GM12878 (cell line): ENCODE measurements around the gene HMCN1. TPM values are rescaled to one million over a fixed set of nuclear protein-coding genes. Genes with fewer than 3 reads are reported as not detected.

ENCODE experiments used
- ATAC-seq: fragments of 200-7000 bp; cut with Tn5 transposase; 3 replicates; pipeline ENCODE4 v1.9.1; 2020; ENCODE audit warnings: mild to moderate bottlenecking, moderate library complexity
- BruUV-seq: library from RNA; stranded (reverse); fragments of 400-500 nt; replicated peaks from 2 replicates; lab custom pipeline; 2021; lab: Mats Ljungman, UMichigan
- CTCF ChIA-PET: fragments of 300-600 bp; sonication (Branson Sonifier 250); formaldehyde crosslinking; extraction: SDS; loops from one replicate; lab custom pipeline; 2021; ENCODE audit warnings: inconsistent platforms; lab: Yijun Ruan, JAX
- POLR2A ChIA-PET: fragments of 350-600 bp; formaldehyde crosslinking; extraction: SDS; loops from one replicate; lab custom pipeline; 2021; ENCODE audit warnings: inconsistent platforms; lab: Charles Lee
- RAD21 ChIA-PET: fragments of 300-600 bp; sonication (Branson Sonifier 250); formaldehyde crosslinking; loops from one replicate; lab custom pipeline; 2023; ENCODE audit warnings: antibody characterized with exemption; ENCODE audit not compliant: unreplicated experiment; lab: Charles Lee
- SMC1A ChIA-PET: fragments of 300-600 bp; sonication (Branson Sonifier 250); formaldehyde crosslinking; loops from one replicate; lab custom pipeline; 2023; ENCODE audit not compliant: unreplicated experiment, uncharacterized antibody; lab: Charles Lee
- DNase-seq: peaks from one replicate; pipeline ENCODE4 v3.0.0-alpha.2; 2011; ENCODE audit warnings: low read depth, low spot score
- FAIRE-seq: peaks from 3 replicates; lab custom pipeline; 2011; peaks lifted over from hg19 to GRCh38; lab: Jason Lieb, UNC
- H2AFZ ChIP-seq: 2 replicates; pipeline ENCODE4 v1.6.0; 2011; ENCODE audit warnings: low read depth, low read length, control low read depth; ENCODE audit not compliant: control insufficient read depth
- H3K27ac ChIP-seq: 2 replicates; pipeline ENCODE4 v1.5.1; 2011; ENCODE audit warnings: control low read depth; ENCODE audit not compliant: control insufficient read depth, insufficient read depth
- H3K27me3 ChIP-seq, 2 experiments: replicated peaks in 1 of 2; 2 replicates each; pipeline versions ENCODE4 v1.6.0 to v1.6.1; 2011; ENCODE audit warnings: low read length in 1 of 2; ENCODE audit not compliant: control insufficient read depth in 2 of 2, insufficient read depth in 2 of 2
- H3K36me3 ChIP-seq, 2 experiments: 2 replicates each; pipeline ENCODE4 v1.5.1; 2011; ENCODE audit warnings: low read length in 1 of 2; ENCODE audit not compliant: control insufficient read depth in 2 of 2, insufficient read depth in 2 of 2
- H3K4me1 ChIP-seq: 2 replicates; pipeline ENCODE4 v1.6.1; 2011; ENCODE audit warnings: mild to moderate bottlenecking, low read length, moderate library complexity, mixed read lengths; ENCODE audit not compliant: control insufficient read depth, insufficient read depth
- H3K4me2 ChIP-seq: 2 replicates; pipeline ENCODE4 v1.6.0; 2011; ENCODE audit warnings: control low read depth; ENCODE audit not compliant: control insufficient read depth, insufficient read depth
- H3K4me3 ChIP-seq: fragments of 200-600 bp; sonication (generic); 2 replicates; pipeline ENCODE4 v1.5.1; 2016
- H3K79me2 ChIP-seq: 2 replicates; pipeline ENCODE4 v1.6.0; 2011; ENCODE audit warnings: low read length; ENCODE audit not compliant: control insufficient read depth, insufficient read depth
- H3K9ac ChIP-seq: 2 replicates; pipeline ENCODE4 v1.8.0; 2011; ENCODE audit warnings: low read length, control low read depth, mixed read lengths; ENCODE audit not compliant: control insufficient read depth, insufficient read depth
- H3K9me3 ChIP-seq: replicated peaks from 3 replicates; pipeline ENCODE4 v1.5.1; 2011; ENCODE audit warnings: mild to moderate bottlenecking, low read length; ENCODE audit not compliant: control insufficient read depth, insufficient read depth
- H4K20me1 ChIP-seq: 2 replicates; pipeline ENCODE4 v1.6.0; 2011; ENCODE audit not compliant: control insufficient read depth, insufficient read depth
- BRCA1 ChIP-seq: IDR thresholded peaks from 2 replicates; pipeline ENCODE4 v1.6.1; 2011; ENCODE audit warnings: low read depth, low read length, improper control_type of control experiment
- CREM ChIP-seq: IDR thresholded peaks from 2 replicates; pipeline ENCODE4 v1.6.1; 2014; ENCODE audit warnings: antibody characterized with exemption, low read depth
- NBN ChIP-seq: fragments of 450-650 bp; IDR thresholded peaks from 2 replicates; pipeline ENCODE4 v1.6.1; 2016
- PAX8 ChIP-seq: fragments of 450-650 bp; IDR thresholded peaks from 2 replicates; pipeline ENCODE4 v1.6.1; 2017; ENCODE audit warnings: mild to moderate bottlenecking, moderate library complexity
- RFX5 ChIP-seq: IDR thresholded peaks from 2 replicates; pipeline ENCODE4 v1.6.1; 2011; ENCODE audit warnings: low read depth, low read length, improper control_type of control experiment
- SP1 ChIP-seq: IDR thresholded peaks from one replicate; pipeline ENCODE4 v1.6.1; 2011; ENCODE audit warnings: low read depth, low read length
- SPI1 ChIP-seq: IDR thresholded peaks from 2 replicates; pipeline ENCODE4 v1.6.1; 2011; ENCODE audit warnings: low read depth, mild to moderate bottlenecking, low read length, moderate library complexity, borderline replicate concordance; ENCODE audit not compliant: insufficient read depth
- USF1 ChIP-seq: IDR thresholded peaks from 2 replicates; pipeline ENCODE4 v1.6.1; 2011; ENCODE audit warnings: borderline replicate concordance, low read depth, mild to moderate bottlenecking, moderate library complexity, mixed read lengths, low read length; ENCODE audit not compliant: insufficient read depth; ENCODE audit errors: extremely low read length
- ZNF24 ChIP-seq: fragments of 450-650 bp; IDR thresholded peaks from 2 replicates; pipeline ENCODE4 v1.6.1; 2017; ENCODE audit warnings: antibody characterized with exemption, mild to moderate bottlenecking
- ZNF622 ChIP-seq: fragments of 450-650 bp; IDR thresholded peaks from 2 replicates; pipeline ENCODE4 v1.6.1; 2017; ENCODE audit warnings: mild to moderate bottlenecking, inconsistent platforms
- ZSCAN29 ChIP-seq: fragments of 450-650 bp; IDR thresholded peaks from 2 replicates; pipeline ENCODE4 v1.6.1; 2017; ENCODE audit warnings: mild to moderate bottlenecking, moderate library complexity
- in situ Hi-C: fragments of 300-500 bp; cut with MboI; formaldehyde crosslinking; loops from 9 replicates; pipeline ENCODE4 v1.14.3; 2018; ENCODE audit warnings: mixed read lengths
- intact Hi-C: fragments of 100-400 bp; cut with micrococcal nuclease; formaldehyde crosslinking; loops from one replicate; pipeline ENCODE4 v1.14.2; 2022; ENCODE audit not compliant: unreplicated experiment
- polyA plus RNA-seq, 11 experiments: library from polyadenylated mRNA; depleted of rRNA in 4 of 11; unstranded in 6 of 11; stranded (reverse) in 5 of 11; fragments of >200 nt; fragmentation: Nextera tagmentation in 4 of 11; fragmentation: Illumina TruSeq in 1 of 11; extraction: Ambion mirVana in 4 of 11; extraction: Trizol in 1 of 11; gene quantifications; 1 replicate in 1 of 11; 2 replicates in 10 of 11; pipeline versions ENCODE4 v1.2.1 to v1.2.3, GENCODE V29; 2011 to 2016; ENCODE audit warnings: inconsistent platforms in 2 of 11, missing spikeins in 2 of 11, low read depth in 1 of 11
- total RNA-seq, 4 experiments: library from RNA; depleted of rRNA in 3 of 4; stranded (reverse); fragments of >200 nt in 3 of 4; fragmentation: Illumina TruSeq in 1 of 4; extraction: Trizol in 1 of 4; gene quantifications; 2 replicates each; pipeline versions ENCODE4 v1.2.1 to v1.2.3, GENCODE V29; 2013 to 2021
- TF ChIP-seq, protein P1 (sequence below): fragments of 450-650 bp; conservative IDR thresholded peaks from 2 replicates; pipeline ENCODE4 v1.6.1; 2017; ENCODE audit warnings: mild to moderate bottlenecking, moderate library complexity
- TF ChIP-seq, protein P2 (sequence below): fragments of 450-650 bp; IDR thresholded peaks from 2 replicates; pipeline ENCODE4 v1.6.1; 2016; ENCODE audit warnings: mild to moderate bottlenecking, moderate library complexity, borderline replicate concordance

HMCN1 gene
- total and polyA plus RNA-seq, 10 of the 15 experiments (the other 5 are each of a cell fraction or from before 2014, with no cell fraction given), result under 0.01 to 0.07 TPM; not detected in 8

GRCh38 chr1:185896863-185897262, 162.7 kb downstream of the HMCN1 start:
- ChIA-PET RAD21 (no interaction called here), POLR2A (no interaction called here), CTCF (interaction anchor here (1.0 to 1.4 kb wide), 2 partner anchors 9 to 14 kb away, joined by 4 read pairs; no protein-coding TSS in a partner anchor), SMC1A (no interaction called here)
- intact Hi-C loops (no loop called here), in situ Hi-C loops (no loop called here)
- ATAC-seq (no peak), FAIRE-seq (no peak), DNase-seq (no peak)
- H4K20me1 ChIP-seq, result no peaks in the 10 kb centered on the region
- no peak overlapping the region for H3K27ac ChIP-seq
- H3K9ac ChIP-seq, result no peak overlapping the region
- no peak overlapping the region for H3K4me3 ChIP-seq
- no peaks in the 10 kb centered on the region for H3K9me3 ChIP-seq
- TF ChIP-seq, protein P1, sequence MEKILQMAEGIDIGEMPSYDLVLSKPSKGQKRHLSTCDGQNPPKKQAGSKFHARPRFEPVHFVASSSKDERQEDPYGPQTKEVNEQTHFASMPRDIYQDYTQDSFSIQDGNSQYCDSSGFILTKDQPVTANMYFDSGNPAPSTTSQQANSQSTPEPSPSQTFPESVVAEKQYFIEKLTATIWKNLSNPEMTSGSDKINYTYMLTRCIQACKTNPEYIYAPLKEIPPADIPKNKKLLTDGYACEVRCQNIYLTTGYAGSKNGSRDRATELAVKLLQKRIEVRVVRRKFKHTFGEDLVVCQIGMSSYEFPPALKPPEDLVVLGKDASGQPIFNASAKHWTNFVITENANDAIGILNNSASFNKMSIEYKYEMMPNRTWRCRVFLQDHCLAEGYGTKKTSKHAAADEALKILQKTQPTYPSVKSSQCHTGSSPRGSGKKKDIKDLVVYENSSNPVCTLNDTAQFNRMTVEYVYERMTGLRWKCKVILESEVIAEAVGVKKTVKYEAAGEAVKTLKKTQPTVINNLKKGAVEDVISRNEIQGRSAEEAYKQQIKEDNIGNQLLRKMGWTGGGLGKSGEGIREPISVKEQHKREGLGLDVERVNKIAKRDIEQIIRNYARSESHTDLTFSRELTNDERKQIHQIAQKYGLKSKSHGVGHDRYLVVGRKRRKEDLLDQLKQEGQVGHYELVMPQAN, result no peak
- TF ChIP-seq, protein P2, sequence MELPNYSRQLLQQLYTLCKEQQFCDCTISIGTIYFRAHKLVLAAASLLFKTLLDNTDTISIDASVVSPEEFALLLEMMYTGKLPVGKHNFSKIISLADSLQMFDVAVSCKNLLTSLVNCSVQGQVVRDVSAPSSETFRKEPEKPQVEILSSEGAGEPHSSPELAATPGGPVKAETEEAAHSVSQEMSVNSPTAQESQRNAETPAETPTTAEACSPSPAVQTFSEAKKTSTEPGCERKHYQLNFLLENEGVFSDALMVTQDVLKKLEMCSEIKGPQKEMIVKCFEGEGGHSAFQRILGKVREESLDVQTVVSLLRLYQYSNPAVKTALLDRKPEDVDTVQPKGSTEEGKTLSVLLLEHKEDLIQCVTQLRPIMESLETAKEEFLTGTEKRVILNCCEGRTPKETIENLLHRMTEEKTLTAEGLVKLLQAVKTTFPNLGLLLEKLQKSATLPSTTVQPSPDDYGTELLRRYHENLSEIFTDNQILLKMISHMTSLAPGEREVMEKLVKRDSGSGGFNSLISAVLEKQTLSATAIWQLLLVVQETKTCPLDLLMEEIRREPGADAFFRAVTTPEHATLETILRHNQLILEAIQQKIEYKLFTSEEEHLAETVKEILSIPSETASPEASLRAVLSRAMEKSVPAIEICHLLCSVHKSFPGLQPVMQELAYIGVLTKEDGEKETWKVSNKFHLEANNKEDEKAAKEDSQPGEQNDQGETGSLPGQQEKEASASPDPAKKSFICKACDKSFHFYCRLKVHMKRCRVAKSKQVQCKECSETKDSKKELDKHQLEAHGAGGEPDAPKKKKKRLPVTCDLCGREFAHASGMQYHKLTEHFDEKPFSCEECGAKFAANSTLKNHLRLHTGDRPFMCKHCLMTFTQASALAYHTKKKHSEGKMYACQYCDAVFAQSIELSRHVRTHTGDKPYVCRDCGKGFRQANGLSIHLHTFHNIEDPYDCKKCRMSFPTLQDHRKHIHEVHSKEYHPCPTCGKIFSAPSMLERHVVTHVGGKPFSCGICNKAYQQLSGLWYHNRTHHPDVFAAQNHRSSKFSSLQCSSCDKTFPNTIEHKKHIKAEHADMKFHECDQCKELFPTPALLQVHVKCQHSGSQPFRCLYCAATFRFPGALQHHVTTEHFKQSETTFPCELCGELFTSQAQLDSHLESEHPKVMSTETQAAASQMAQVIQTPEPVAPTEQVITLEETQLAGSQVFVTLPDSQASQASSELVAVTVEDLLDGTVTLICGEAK, result no peak
- no peak for TF ChIP-seq USF1
- TF ChIP-seq SP1, result no peak
- no peak for TF ChIP-seq NBN
- no peak for TF ChIP-seq BRCA1
- no peak for TF ChIP-seq PAX8
- TF ChIP-seq ZSCAN29, result no peak
- no peak for TF ChIP-seq CREM
- no peak for TF ChIP-seq ZNF24
- no peak for TF ChIP-seq RFX5
- no peak for TF ChIP-seq SPI1
- TF ChIP-seq ZNF622, result no peak
- H3K4me2 ChIP-seq, result no peak overlapping the region
- H3K27me3 ChIP-seq, result no peaks in the 10 kb centered on the region; a peak in 1 of 4 replicates
- no TSS peak for BruUV-seq
- no peaks in the 10 kb centered on the region for H3K4me1 ChIP-seq
- H3K36me3 ChIP-seq, result no peaks in the 10 kb centered on the region
- H3K79me2 ChIP-seq, result no peaks in the 10 kb centered on the region
- H2AFZ ChIP-seq, result no peak overlapping the region
